Lower leg skin (tissue), 3 donors: ENCODE results near the gene SYT5.

Experiments used
- CTCF ChIP-seq, 3 donors: fragments of 450-650 bp; IDR thresholded peaks; one replicate each; pipeline ENCODE4 v1.5.1; 2016; ENCODE audit warnings: antibody characterized with exemption in 3 of 3, mild to moderate bottlenecking in 3 of 3, moderate library complexity in 2 of 3
- POLR2A ChIP-seq, 2 donors: fragments of 450-650 bp; IDR thresholded peaks; one replicate each; pipeline ENCODE4 v1.6.1; 2016 to 2017; ENCODE audit warnings: antibody characterized with exemption in 2 of 2, mild to moderate bottlenecking in 1 of 2, moderate library complexity in 1 of 2

GRCh38 chr19:55186080-55186479, 6.0 kb upstream of the SYT5 start:
- no peak for TF ChIP-seq CTCF (IDR thresholded peaks at IDR 0.05)
- TF ChIP-seq POLR2A (IDR thresholded peaks at IDR 0.05) = no peak
